DOHH2 (cell line): ENCODE data around the gene SLC9A1.

Experiments used
- H3F3A ChIP-seq: fragments of 200-600 bp; sonication (generic), shearing (Covaris generic); 2 replicates; pipeline ENCODE4 v1.6.0; 2016; ENCODE audit warnings: antibody characterized with exemption, mild to moderate bottlenecking; ENCODE audit not compliant: control insufficient read depth, insufficient read depth
- H3K27ac ChIP-seq: fragments of 200-600 bp; sonication (generic); 2 replicates; pipeline ENCODE4 v1.5.1; 2014; ENCODE audit warnings: low read depth, mild to moderate bottlenecking, low read length, moderate library complexity
- H3K27me3 ChIP-seq: fragments of 200-600 bp; sonication (generic); 2 replicates; pipeline ENCODE4 v1.6.1; 2014; ENCODE audit warnings: mild to moderate bottlenecking, low read length, mixed read lengths; ENCODE audit not compliant: control insufficient read depth
- H3K36me3 ChIP-seq: fragments of 200-600 bp; sonication (generic); 2 replicates; pipeline ENCODE4 v1.6.1; 2014; ENCODE audit warnings: mild to moderate bottlenecking, low read length, moderate library complexity, mixed read lengths; ENCODE audit not compliant: control insufficient read depth
- H3K4me1 ChIP-seq: fragments of 200-600 bp; sonication (generic); 2 replicates; pipeline ENCODE4 v1.6.1; 2014; ENCODE audit warnings: mild to moderate bottlenecking, low read length, mixed read lengths; ENCODE audit not compliant: control insufficient read depth
- H3K4me2 ChIP-seq: fragments of 200-600 bp; sonication (generic); 2 replicates; pipeline ENCODE4 v1.6.0; 2014; ENCODE audit warnings: mild to moderate bottlenecking, low read length, moderate library complexity
- H3K4me3 ChIP-seq: fragments of 200-600 bp; sonication (generic); 2 replicates; pipeline ENCODE4 v1.5.1; 2014; ENCODE audit warnings: mild to moderate bottlenecking, low read length, mixed read lengths
- H3K79me2 ChIP-seq: fragments of 200-600 bp; sonication (generic); 2 replicates; pipeline ENCODE4 v1.6.1; 2014; ENCODE audit warnings: mild to moderate bottlenecking, low read length, mixed read lengths; ENCODE audit not compliant: control insufficient read depth
- H3K9me2 ChIP-seq: fragments of 200-600 bp; sonication (generic); replicated peaks from 2 replicates; pipeline ENCODE4 v1.6.1; 2014; ENCODE audit warnings: mild to moderate bottlenecking, low read length, mixed read lengths; ENCODE audit not compliant: control insufficient read depth
- H3K9me3 ChIP-seq: fragments of 200-600 bp; sonication (generic); 2 replicates; pipeline ENCODE4 v1.6.1; 2014; ENCODE audit warnings: antibody characterized with exemption, low read length, mixed read lengths; ENCODE audit not compliant: control insufficient read depth, insufficient read depth
- H4K20me1 ChIP-seq: fragments of 200-600 bp; sonication (generic); 2 replicates; pipeline ENCODE4 v1.6.0; 2014; ENCODE audit warnings: low read depth, mild to moderate bottlenecking, antibody characterized with exemption, low read length, moderate library complexity; ENCODE audit not compliant: control insufficient read depth, insufficient read depth
- EZH2phosphoT487 ChIP-seq: fragments of 200-600 bp; sonication (generic); IDR thresholded peaks from 2 replicates; pipeline ENCODE4 v1.6.1; 2017; ENCODE audit warnings: borderline replicate concordance, mild to moderate bottlenecking, antibody characterized with exemption, low read length, moderate library complexity, mixed read lengths
- TF ChIP-seq, protein P1 (sequence below): fragments of 200-600 bp; sonication (generic); IDR thresholded peaks from one replicate; pipeline ENCODE4 v1.5.1; 2014; ENCODE audit warnings: antibody characterized with exemption, mild to moderate bottlenecking, low read depth, low read length; ENCODE audit not compliant: poor library complexity, severe bottlenecking

Gene SLC9A1

DNA sequence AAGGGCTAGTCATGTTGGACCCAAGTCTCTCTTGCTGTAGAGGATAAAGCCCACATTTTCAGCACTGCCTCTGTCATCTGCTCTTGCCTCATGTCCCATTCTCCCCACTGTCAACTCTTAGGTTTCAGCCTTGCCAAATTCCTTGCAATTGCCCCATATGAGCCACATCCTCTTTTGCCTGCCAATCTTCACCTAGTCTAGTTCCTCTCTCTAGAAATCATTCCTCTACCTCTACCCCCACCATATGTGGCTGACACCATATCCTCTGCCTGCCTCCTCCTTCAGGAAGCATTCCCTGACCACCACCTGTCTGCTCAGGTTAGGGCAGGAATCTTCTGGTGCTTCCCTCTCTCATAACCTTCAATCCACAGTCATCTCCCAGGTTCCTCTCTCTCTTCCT is 38.2 kb downstream of the SLC9A1 start:
- Histone ChIP-seq H3K9me3 (no peaks in the 10 kb centered on the region), H3F3A (no peaks in the 10 kb centered on the region), H4K20me1 (0 out of 2 replicates have a peak, but pooled peaks cover 5% of the 10 kb centered on the region), H3K79me2 (no peaks in the 10 kb centered on the region; the same call in 1 of the 2 replicates), H3K9me2 (no peaks in the 10 kb centered on the region), H3K27me3 (no peaks in the 10 kb centered on the region), H3K27ac (no peak overlapping the region), H3K4me3 (no peak overlapping the region), H3K36me3 (no peaks in the 10 kb centered on the region; the same call in 1 of the 2 replicates), H3K4me2 (no peak overlapping the region), H3K4me1 (peaks cover 8% of the 10 kb centered on the region)
- no peak for TF ChIP-seq EZH2phosphoT487
- TF ChIP-seq, protein P1, sequence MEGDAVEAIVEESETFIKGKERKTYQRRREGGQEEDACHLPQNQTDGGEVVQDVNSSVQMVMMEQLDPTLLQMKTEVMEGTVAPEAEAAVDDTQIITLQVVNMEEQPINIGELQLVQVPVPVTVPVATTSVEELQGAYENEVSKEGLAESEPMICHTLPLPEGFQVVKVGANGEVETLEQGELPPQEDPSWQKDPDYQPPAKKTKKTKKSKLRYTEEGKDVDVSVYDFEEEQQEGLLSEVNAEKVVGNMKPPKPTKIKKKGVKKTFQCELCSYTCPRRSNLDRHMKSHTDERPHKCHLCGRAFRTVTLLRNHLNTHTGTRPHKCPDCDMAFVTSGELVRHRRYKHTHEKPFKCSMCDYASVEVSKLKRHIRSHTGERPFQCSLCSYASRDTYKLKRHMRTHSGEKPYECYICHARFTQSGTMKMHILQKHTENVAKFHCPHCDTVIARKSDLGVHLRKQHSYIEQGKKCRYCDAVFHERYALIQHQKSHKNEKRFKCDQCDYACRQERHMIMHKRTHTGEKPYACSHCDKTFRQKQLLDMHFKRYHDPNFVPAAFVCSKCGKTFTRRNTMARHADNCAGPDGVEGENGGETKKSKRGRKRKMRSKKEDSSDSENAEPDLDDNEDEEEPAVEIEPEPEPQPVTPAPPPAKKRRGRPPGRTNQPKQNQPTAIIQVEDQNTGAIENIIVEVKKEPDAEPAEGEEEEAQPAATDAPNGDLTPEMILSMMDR: no peak

DNA sequence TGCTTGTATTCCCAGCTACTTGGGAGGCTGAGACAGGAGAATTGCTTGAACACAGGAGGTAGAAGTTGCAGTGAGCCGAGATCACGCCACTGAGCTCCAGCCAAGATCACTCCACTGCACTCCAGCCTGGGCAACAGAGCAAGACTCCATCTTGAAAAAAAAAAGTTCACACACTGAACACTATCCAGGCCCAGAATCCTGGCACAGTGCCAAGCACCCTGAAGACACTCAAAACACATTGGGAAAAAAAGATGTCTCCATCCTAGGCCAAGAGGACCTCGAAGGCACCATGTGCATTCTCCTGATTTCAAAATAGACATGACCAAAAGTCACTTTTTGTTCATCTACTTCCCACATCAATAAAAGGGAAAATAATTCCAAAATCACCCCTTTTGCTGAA is 38.7 kb downstream of the SLC9A1 start:
- H3K27me3 ChIP-seq: no peaks in the 10 kb centered on the region
- H3K79me2 ChIP-seq: no peaks in the 10 kb centered on the region; the same call in 1 of the 2 replicates
- no peak overlapping the region for H3K4me2 ChIP-seq
- 0 out of 2 replicates have a peak, but pooled peaks cover 4% of the 10 kb centered on the region for H4K20me1 ChIP-seq
- H3K36me3 ChIP-seq: no peaks in the 10 kb centered on the region; the same call in 1 of the 2 replicates
- peaks cover 9% of the 10 kb centered on the region for H3K4me1 ChIP-seq
- TF ChIP-seq, protein P1: no peak
- TF ChIP-seq EZH2phosphoT487: no peak
- H3K27ac ChIP-seq: no peak overlapping the region
- no peak overlapping the region for H3K4me3 ChIP-seq
- no peaks in the 10 kb centered on the region for H3F3A ChIP-seq
- H3K9me3 ChIP-seq: no peaks in the 10 kb centered on the region
- no peaks in the 10 kb centered on the region for H3K9me2 ChIP-seq

DNA sequence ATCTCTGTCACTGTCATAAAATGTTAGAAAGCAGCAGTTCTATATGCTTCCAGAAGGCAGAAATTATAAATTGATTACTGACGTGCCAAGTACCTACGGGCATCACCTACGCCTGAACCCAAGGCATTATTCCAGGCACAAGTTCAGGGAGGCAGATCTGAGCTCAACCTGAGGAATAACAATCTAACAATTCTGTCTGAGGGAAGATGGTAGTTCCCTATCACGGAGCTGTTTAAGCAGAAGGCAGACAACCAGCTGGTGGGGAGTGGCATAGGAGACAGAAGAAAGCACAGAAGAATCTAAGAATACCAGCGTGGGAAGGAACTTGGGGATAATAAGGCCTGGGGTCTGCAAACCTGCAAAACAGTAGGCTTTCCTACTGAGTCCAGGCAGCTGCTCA is 40.4 kb downstream of the SLC9A1 start:
- no peaks in the 10 kb centered on the region for H3F3A ChIP-seq
- H3K79me2 ChIP-seq: no peaks in the 10 kb centered on the region; the same call in 1 of the 2 replicates
- H3K4me1 ChIP-seq: peaks cover 9% of the 10 kb centered on the region
- H3K27me3 ChIP-seq: no peaks in the 10 kb centered on the region
- no peaks in the 10 kb centered on the region for H4K20me1 ChIP-seq
- no peaks in the 10 kb centered on the region; the same call in 1 of the 2 replicates for H3K36me3 ChIP-seq
- no peak overlapping the region for H3K27ac ChIP-seq
- no peaks in the 10 kb centered on the region for H3K9me3 ChIP-seq
- H3K4me2 ChIP-seq: no peak overlapping the region
- H3K4me3 ChIP-seq: no peak overlapping the region
- TF ChIP-seq EZH2phosphoT487: no peak
- TF ChIP-seq, protein P1: no peak
- H3K9me2 ChIP-seq: no peaks in the 10 kb centered on the region
